NCI-H526 (cell line): ENCODE results near the gene ANKRD27.
"Not testable (repeated sequence)": the region's sequence is repeated elsewhere in the genome, so short reads cannot be mapped to it uniquely, and the experiment has no call there.

Experiments used
- DNase-seq, 2 experiments: peaks; one replicate each; lab custom pipeline; 2025; lab: John Stamatoyannopoulos, UW

Gene ANKRD27

GRCh38 chr19:32688311-32688710, 13.3 kb upstream of the ANKRD27 start:
- no peak for DNase-seq

- DNase-seq: no peak
Measured at GRCh38 chr19:32687681-32688080, 12.7 kb upstream of the ANKRD27 start.

- DNase-seq: no peak
Measured at GRCh38 chr19:32686847-32687475, 12.0 kb upstream of the ANKRD27 start.

GRCh38 chr19:32682317-32682716, 7.3 kb upstream of the ANKRD27 start:
- no peak for DNase-seq

- DNase-seq: no peak
Measured at GRCh38 chr19:32680986-32681385, 6.0 kb upstream of the ANKRD27 start.

GRCh38 chr19:32677657-32678056, 2.7 kb upstream of the ANKRD27 start:
- DNase-seq: no peak

GRCh38 chr19:32676895-32677359, 1.9 kb upstream of the ANKRD27 start:
- no peak for DNase-seq

GRCh38 chr19:32676186-32676894, 1.4 kb upstream of the ANKRD27 start:
- DNase-seq: peak in 1 of 2 experiments; percentile 80

GRCh38 chr19:32675720-32676185, 773 bp upstream of the ANKRD27 start, which contains the start of gene RGS9BP:
TSS of gene RGS9BP (plus strand) at chr19:32675848. CDS start at chr19:32676264, 416 bp downstream.
- DNase-seq: peak; percentile 72 to 92

GRCh38 chr19:32674153-32674930, 638 bp downstream of the ANKRD27 start:
- DNase-seq: peak; percentile 19 to 70

GRCh38 chr19:32673573-32673972, 1.4 kb downstream of the ANKRD27 start:
- DNase-seq: no peak

GRCh38 chr19:32672841-32673240, 2.1 kb downstream of the ANKRD27 start:
- no peak for DNase-seq

- no peak for DNase-seq
Measured at GRCh38 chr19:32671883-32672593, 2.9 kb downstream of the ANKRD27 start.

GRCh38 chr19:32669310-32669709, 5.7 kb downstream of the ANKRD27 start:
- no peak for DNase-seq

GRCh38 chr19:32666084-32666483, 8.9 kb downstream of the ANKRD27 start:
- DNase-seq: no peak

- no peak for DNase-seq
Measured at GRCh38 chr19:32662186-32662585, 12.8 kb downstream of the ANKRD27 start.

- no peak for DNase-seq
Measured at GRCh38 chr19:32661318-32661717, 13.7 kb downstream of the ANKRD27 start.

GRCh38 chr19:32658527-32658926, 16.5 kb downstream of the ANKRD27 start:
- DNase-seq: no peak

- DNase-seq: no peak
Measured at GRCh38 chr19:32658075-32658474, 16.9 kb downstream of the ANKRD27 start.

GRCh38 chr19:32656379-32656778, 18.6 kb downstream of the ANKRD27 start:
- not testable (repeated sequence) for DNase-seq

- no peak for DNase-seq
Measured at GRCh38 chr19:32653599-32653915, 21.4 kb downstream of the ANKRD27 start.
